ENCODE measurements around the gene PAK2. TPM values are rescaled to one million over a fixed set of nuclear protein-coding genes. Genes with fewer than 3 reads are reported as not detected.

The PAK2 gene
- total RNA-seq, 1 experiment from 2014 or later, result 32.6 TPM

DNA sequence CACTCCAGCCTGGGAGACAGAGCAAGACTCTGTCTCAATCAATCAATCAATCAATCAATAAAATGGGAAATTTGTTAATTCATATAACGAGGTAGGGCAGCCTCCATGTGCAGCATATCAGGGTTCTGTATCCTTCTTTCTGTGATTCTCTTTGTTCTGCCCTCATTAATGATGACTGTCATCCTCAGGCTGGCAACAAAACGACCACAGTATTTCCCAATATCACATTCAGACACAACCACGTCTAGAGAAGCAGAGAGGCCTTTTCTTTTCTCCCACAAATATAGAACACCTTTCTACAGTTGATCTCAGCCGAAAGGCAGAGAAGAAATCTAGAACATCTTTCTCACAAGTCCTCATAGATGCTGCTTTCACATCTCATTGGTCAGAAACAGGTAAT is 38.9 kb upstream of the PAK2 start:
- Histone ChIP-seq H3K9me2 (replicated peaks; ENCODE audit: low read length) (no peaks in the 10 kb centered on the region), H3K4me3 (ENCODE audit: low read length) (no peak overlapping the region), H3K27me3 (ENCODE audit: low read length) (no peaks in the 10 kb centered on the region), H3K4me1 (ENCODE audit: insufficient read depth, low read length) (no peaks in the 10 kb centered on the region), H3K36me3 (ENCODE audit: low read depth, low read length) (no peaks in the 10 kb centered on the region), H3K9me3 (ENCODE audit: low read length) (no peaks in the 10 kb centered on the region), H3K9ac (ENCODE audit: low read length) (no peak overlapping the region), H2AFZ (ENCODE audit: low read length) (no peak overlapping the region), H3K27ac (ENCODE audit: low read length) (no peak overlapping the region), H3K4me2 (ENCODE audit: low read length) (no peak overlapping the region), H3F3A (ENCODE audit: low read length, unreplicated experiment) (no peaks in the 10 kb centered on the region), H3K79me2 (ENCODE audit: low read length) (no peaks in the 10 kb centered on the region), H4K20me1 (ENCODE audit: low read length) (no peaks in the 10 kb centered on the region)
- ChIA-PET CTCF (no interaction called here), POLR2A (ENCODE audit: unreplicated experiment) (no interaction called here)
- no TSS peak for BruUV-seq (replicated peaks)
- TF ChIP-seq, protein P1, sequence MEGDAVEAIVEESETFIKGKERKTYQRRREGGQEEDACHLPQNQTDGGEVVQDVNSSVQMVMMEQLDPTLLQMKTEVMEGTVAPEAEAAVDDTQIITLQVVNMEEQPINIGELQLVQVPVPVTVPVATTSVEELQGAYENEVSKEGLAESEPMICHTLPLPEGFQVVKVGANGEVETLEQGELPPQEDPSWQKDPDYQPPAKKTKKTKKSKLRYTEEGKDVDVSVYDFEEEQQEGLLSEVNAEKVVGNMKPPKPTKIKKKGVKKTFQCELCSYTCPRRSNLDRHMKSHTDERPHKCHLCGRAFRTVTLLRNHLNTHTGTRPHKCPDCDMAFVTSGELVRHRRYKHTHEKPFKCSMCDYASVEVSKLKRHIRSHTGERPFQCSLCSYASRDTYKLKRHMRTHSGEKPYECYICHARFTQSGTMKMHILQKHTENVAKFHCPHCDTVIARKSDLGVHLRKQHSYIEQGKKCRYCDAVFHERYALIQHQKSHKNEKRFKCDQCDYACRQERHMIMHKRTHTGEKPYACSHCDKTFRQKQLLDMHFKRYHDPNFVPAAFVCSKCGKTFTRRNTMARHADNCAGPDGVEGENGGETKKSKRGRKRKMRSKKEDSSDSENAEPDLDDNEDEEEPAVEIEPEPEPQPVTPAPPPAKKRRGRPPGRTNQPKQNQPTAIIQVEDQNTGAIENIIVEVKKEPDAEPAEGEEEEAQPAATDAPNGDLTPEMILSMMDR (conservative IDR thresholded peaks at IDR 0.05; ENCODE audit: low read depth, low read length), result no peak
- TF ChIP-seq EZH2phosphoT487 (IDR thresholded peaks at IDR 0.05; ENCODE audit: borderline replicate concordance, low read length), result no peak
- no peak for TF ChIP-seq EZH2 (IDR thresholded peaks at IDR 0.05; ENCODE audit: low read length, unreplicated experiment)
- ATAC-seq (no peak), DNase-seq (no peak)
- intact Hi-C loops (cut with micrococcal nuclease), result no loop called here

DNA sequence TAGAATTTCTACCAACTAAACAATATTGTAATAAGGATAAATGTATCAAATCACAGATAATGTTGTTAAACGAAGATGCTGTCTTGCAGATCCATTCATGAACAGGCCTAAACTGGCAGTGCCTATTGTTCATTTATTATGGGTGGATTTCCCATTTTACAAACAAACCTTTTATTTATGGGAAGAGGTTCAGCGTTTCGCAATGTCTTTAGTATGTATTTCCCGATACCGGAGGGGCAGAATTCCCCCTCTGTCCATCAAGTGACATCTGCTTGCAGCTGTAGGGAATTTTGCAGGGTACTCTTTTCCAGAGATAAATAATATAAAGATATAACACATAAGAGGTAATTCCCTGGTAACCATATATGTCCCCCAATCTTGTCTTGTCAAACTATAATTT is 33.3 kb upstream of the PAK2 start:
- ATAC-seq (no peak), DNase-seq (no peak)
- no peaks in the 10 kb centered on the region for H3F3A ChIP-seq (ENCODE audit: low read length, unreplicated experiment)
- no peaks in the 10 kb centered on the region for H3K36me3 ChIP-seq (ENCODE audit: low read depth, low read length)
- peaks cover 12% of the 10 kb centered on the region for H3K4me1 ChIP-seq (ENCODE audit: insufficient read depth, low read length)
- no peak overlapping the region for H3K4me2 ChIP-seq (ENCODE audit: low read length)
- no peak overlapping the region for H3K4me3 ChIP-seq (ENCODE audit: low read length)
- H3K9me3 ChIP-seq (ENCODE audit: low read length), result no peaks in the 10 kb centered on the region
- BruUV-seq (replicated peaks), result no TSS peak
- H3K9me2 ChIP-seq (replicated peaks; ENCODE audit: low read length), result no peaks in the 10 kb centered on the region
- intact Hi-C loops (cut with micrococcal nuclease), result no loop called here
- no peak overlapping the region for H3K27ac ChIP-seq (ENCODE audit: low read length)
- H2AFZ ChIP-seq (ENCODE audit: low read length), result no peak overlapping the region
- ChIA-PET CTCF (no interaction called here), POLR2A (ENCODE audit: unreplicated experiment) (no interaction called here)
- TF ChIP-seq EZH2 (IDR thresholded peaks at IDR 0.05; ENCODE audit: low read length, unreplicated experiment), result no peak
- TF ChIP-seq EZH2phosphoT487 (IDR thresholded peaks at IDR 0.05; ENCODE audit: borderline replicate concordance, low read length), result no peak
- TF ChIP-seq, protein P1 (conservative IDR thresholded peaks at IDR 0.05; ENCODE audit: low read depth, low read length), result no peak
- H3K9ac ChIP-seq (ENCODE audit: low read length), result no peak overlapping the region
- no peaks in the 10 kb centered on the region for H3K79me2 ChIP-seq (ENCODE audit: low read length)
- no peaks in the 10 kb centered on the region for H3K27me3 ChIP-seq (ENCODE audit: low read length)
- H4K20me1 ChIP-seq (ENCODE audit: low read length), result no peaks in the 10 kb centered on the region

DNA sequence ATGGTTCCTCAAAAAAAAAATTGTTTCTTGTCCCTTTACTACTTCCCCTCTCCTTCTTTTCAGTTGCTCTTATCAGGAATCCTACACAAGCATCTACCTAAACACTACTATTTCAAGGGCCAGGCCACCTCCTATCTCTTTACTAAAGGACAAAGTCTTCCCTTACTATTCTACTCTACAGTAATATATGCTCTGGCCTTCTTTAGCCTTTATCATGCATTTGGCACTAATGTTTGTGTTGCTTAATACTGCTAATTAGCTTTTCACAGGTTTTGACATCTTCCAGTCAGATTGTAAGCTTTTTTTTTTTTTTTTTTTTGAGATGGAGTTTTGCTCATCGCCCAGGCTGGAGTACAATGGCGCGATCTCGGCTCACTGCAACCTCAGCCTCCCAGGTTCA is 32.9 kb upstream of the PAK2 start:
- no peak for ATAC-seq

More for the DNA sequence above, 32.9 kb upstream of the PAK2 start:
- ChIA-PET POLR2A (ENCODE audit: unreplicated experiment) (no interaction called here), CTCF (no interaction called here)
- Histone ChIP-seq H3F3A (ENCODE audit: low read length, unreplicated experiment) (no peaks in the 10 kb centered on the region), H3K4me3 (ENCODE audit: low read length) (no peak overlapping the region), H3K9me2 (replicated peaks; ENCODE audit: low read length) (no peaks in the 10 kb centered on the region), H4K20me1 (ENCODE audit: low read length) (no peaks in the 10 kb centered on the region), H3K36me3 (ENCODE audit: low read depth, low read length) (no peaks in the 10 kb centered on the region), H3K9me3 (ENCODE audit: low read length) (no peaks in the 10 kb centered on the region), H2AFZ (ENCODE audit: low read length) (no peak overlapping the region), H3K9ac (ENCODE audit: low read length) (no peak overlapping the region), H3K4me2 (ENCODE audit: low read length) (no peak overlapping the region), H3K79me2 (ENCODE audit: low read length) (no peaks in the 10 kb centered on the region), H3K27ac (ENCODE audit: low read length) (no peak overlapping the region), H3K4me1 (ENCODE audit: insufficient read depth, low read length) (peaks cover 16% of the 10 kb centered on the region), H3K27me3 (ENCODE audit: low read length) (no peaks in the 10 kb centered on the region)
- TF ChIP-seq, protein P1 (conservative IDR thresholded peaks at IDR 0.05; ENCODE audit: low read depth, low read length), result no peak
- BruUV-seq (replicated peaks), result TSS peak; percentile 26
- no peak for DNase-seq
- intact Hi-C loops (cut with micrococcal nuclease), result no loop called here
